ENCODE data around the gene PPA1.

DNA sequence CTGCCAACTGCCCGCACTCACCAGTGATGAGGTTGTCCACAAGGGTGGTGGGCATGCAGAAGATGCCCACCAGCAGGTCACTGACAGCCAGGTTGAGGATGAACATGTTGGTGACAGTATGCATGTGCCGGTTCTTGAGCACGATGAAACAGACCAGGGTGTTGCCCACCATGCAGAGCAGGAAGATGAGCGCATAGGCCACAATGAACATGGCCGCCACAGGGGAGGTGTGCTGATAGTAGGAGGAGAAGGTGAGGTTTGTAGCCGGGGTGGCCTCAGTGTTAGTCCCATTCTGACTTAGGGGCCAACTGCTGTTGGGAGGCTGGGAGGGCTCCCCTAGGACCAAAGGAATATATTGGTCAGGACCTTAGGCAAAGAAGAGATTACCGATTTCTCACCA lies 32.8 kb upstream of the PPA1 start:
- TF ChIP-seq, protein P1, sequence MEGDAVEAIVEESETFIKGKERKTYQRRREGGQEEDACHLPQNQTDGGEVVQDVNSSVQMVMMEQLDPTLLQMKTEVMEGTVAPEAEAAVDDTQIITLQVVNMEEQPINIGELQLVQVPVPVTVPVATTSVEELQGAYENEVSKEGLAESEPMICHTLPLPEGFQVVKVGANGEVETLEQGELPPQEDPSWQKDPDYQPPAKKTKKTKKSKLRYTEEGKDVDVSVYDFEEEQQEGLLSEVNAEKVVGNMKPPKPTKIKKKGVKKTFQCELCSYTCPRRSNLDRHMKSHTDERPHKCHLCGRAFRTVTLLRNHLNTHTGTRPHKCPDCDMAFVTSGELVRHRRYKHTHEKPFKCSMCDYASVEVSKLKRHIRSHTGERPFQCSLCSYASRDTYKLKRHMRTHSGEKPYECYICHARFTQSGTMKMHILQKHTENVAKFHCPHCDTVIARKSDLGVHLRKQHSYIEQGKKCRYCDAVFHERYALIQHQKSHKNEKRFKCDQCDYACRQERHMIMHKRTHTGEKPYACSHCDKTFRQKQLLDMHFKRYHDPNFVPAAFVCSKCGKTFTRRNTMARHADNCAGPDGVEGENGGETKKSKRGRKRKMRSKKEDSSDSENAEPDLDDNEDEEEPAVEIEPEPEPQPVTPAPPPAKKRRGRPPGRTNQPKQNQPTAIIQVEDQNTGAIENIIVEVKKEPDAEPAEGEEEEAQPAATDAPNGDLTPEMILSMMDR (conservative IDR thresholded peaks at IDR 0.05): no peak
- no peak for TF ChIP-seq ZFX (IDR thresholded peaks at IDR 0.05)

Data from C4-2B (cell line).